Adrenal gland (tissue), 5 donors: ENCODE measurements around the gene SP6.

Experiments
- POLR2A ChIP-seq, 2 donors: fragments of 450-650 bp; IDR thresholded peaks; one replicate each; pipeline ENCODE4 v1.6.1; 2017; ENCODE audit warnings: antibody characterized with exemption in 2 of 2, mild to moderate bottlenecking in 2 of 2, moderate library complexity in 1 of 2
- TF ChIP-seq, protein P1 (sequence below), 6 experiments: fragments of 450-650 bp in 4 of 6; fragments of 200-600 bp in 2 of 6; sonication (generic) in 1 of 6; IDR thresholded peaks; 1 replicate in 5 of 6; 2 replicates in 1 of 6; pipeline versions ENCODE4 v1.5.1 to v1.8.0; 2016 to 2021; ENCODE audit warnings: antibody characterized with exemption in 6 of 6, mild to moderate bottlenecking in 2 of 6, moderate library complexity in 1 of 6
- donor health status: DM: no; HTN: no; CAD: no.

DNA sequence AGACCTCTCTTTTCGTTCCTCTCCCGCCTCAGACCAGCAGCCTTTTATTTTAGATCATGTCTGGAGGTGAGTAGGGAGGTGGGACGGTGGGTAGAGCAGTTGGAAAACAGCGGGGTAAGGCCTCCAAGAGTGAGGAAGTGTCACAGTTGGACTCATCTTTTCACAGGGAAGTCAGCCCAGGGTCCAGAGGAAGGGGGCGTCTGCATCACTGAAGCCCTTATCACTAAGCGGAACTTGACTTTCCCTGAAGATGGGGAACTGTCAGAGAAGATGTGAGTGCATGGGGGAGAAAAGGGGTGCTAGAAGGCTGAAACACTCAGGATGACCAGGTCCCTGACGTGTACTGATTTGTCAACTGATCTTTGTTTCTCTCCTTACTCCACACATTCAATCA lies 19.0 kb downstream of the SP6 start:
- TF ChIP-seq, protein P1, sequence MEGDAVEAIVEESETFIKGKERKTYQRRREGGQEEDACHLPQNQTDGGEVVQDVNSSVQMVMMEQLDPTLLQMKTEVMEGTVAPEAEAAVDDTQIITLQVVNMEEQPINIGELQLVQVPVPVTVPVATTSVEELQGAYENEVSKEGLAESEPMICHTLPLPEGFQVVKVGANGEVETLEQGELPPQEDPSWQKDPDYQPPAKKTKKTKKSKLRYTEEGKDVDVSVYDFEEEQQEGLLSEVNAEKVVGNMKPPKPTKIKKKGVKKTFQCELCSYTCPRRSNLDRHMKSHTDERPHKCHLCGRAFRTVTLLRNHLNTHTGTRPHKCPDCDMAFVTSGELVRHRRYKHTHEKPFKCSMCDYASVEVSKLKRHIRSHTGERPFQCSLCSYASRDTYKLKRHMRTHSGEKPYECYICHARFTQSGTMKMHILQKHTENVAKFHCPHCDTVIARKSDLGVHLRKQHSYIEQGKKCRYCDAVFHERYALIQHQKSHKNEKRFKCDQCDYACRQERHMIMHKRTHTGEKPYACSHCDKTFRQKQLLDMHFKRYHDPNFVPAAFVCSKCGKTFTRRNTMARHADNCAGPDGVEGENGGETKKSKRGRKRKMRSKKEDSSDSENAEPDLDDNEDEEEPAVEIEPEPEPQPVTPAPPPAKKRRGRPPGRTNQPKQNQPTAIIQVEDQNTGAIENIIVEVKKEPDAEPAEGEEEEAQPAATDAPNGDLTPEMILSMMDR (IDR thresholded peaks at IDR 0.05), result no peak
- no peak for TF ChIP-seq POLR2A (IDR thresholded peaks at IDR 0.05)
